Large intestine (tissue), 3 donors: ENCODE data around the gene ACSS1. TPM values are rescaled to one million over a fixed set of nuclear protein-coding genes. Genes with fewer than 3 reads are reported as not detected.

Experiments
- DNase-seq, 2 donors: peaks; one replicate each; pipeline versions ENCODE4 v3.0.0 to v3.0.0-alpha.2; 2013
- H3K27ac ChIP-seq: one replicate; pipeline ENCODE4 v1.5.1; 2013; ENCODE audit warnings: low read length
- H3K27me3 ChIP-seq: 2 replicates; pipeline ENCODE4 v1.6.1; 2013; ENCODE audit warnings: low read length; ENCODE audit not compliant: control insufficient read depth, insufficient read depth
- H3K36me3 ChIP-seq: 2 replicates; pipeline ENCODE4 v1.6.1; 2013; ENCODE audit warnings: low read length; ENCODE audit not compliant: control insufficient read depth, insufficient read depth
- H3K4me1 ChIP-seq: one replicate; pipeline ENCODE4 v1.6.1; 2013; ENCODE audit warnings: low read length; ENCODE audit not compliant: control insufficient read depth, insufficient read depth
- H3K4me3 ChIP-seq: one replicate; pipeline ENCODE4 v1.5.1; 2013; ENCODE audit warnings: low read length
- H3K9me3 ChIP-seq: one replicate; pipeline ENCODE4 v1.6.1; 2013; ENCODE audit warnings: mild to moderate bottlenecking, low read depth, low read length, moderate library complexity; ENCODE audit not compliant: control insufficient read depth
- WGBS: methylation state at CpG from one replicate; pipeline ENCODE4 v1.1.5; 2013; ENCODE audit warnings: low lambda C conversion rate; ENCODE audit not compliant: insufficient coverage; 5-methylcytosine and 5-hydroxymethylcytosine counted together
- polyA plus RNA-seq: library from polyadenylated mRNA; unstranded; fragments of 120-200 nt; gene quantifications from one replicate; pipeline ENCODE4 v1.2.1, GENCODE V29; 2013

The ACSS1 gene
- polyA plus RNA-seq, 1 donor, result 102 TPM

GRCh38 chr20:25053255-25054031 lies 4.5 kb downstream of the ACSS1 start:
- Histone ChIP-seq H3K9me3 (no peaks in the 10 kb centered on the region), H3K4me3 (no peak overlapping the region), H3K4me1 (peaks cover 47% of the 10 kb centered on the region), H3K27ac (peak overlapping the region; percentile 97), H3K27me3 (no peaks in the 10 kb centered on the region), H3K36me3 (peaks cover 28% of the 10 kb centered on the region)
- DNase-seq, result peak in 1 of 2 donors; percentile 38
- WGBS, result no CpG with 5 or more reads among the region's 11 CpGs

DNA sequence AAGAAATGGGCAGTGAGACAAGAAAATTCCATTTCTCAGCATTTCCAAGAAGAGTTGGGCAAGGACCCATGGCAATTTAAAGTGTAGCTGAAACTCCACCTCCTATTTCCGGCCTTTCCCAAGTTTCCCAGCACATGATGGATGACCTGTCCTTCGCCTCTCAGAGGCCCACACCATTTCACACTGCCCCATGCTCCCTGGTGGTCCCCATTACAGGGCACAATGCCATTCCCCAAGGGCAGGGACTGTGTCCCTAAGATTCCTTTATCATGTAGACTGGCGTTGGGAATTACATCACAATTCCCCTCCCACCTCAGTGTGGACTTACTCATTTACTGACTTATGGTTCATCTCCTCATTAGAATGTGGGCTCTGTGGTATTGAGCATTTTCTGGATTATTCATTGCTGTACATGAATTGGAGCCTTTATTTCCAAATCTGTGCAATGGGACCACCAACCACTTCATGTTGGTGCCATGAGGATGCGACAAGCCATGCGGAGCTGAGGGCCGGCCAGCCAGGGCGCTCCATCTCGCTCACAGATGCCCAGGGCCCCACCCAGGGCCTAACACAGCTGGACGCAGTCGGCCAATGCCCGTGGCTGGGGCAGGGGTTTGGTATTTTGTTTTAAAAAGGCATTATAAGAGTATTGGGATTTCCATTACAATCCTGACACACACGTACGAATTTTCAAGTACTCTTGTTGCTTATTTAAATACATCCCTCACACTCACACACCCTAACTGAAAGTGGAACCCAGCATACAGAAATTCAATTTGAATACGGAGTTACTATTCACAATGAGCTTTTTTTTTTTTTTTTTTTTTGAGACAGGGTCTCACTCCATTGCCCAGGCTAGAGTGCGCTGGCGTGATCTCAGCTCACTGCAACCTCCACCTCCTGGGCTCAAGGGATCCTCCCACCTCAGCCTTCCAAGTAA lies 5.4 kb downstream of the ACSS1 start:
- peaks cover 45% of the 10 kb centered on the region for H3K4me1 ChIP-seq
- DNase-seq, result peak; percentile 52 to 55
- peak overlapping the region; percentile 97 for H3K27ac ChIP-seq
- H3K4me3 ChIP-seq, result no peak overlapping the region
- peaks cover 38% of the 10 kb centered on the region for H3K36me3 ChIP-seq
- no peaks in the 10 kb centered on the region for H3K27me3 ChIP-seq
- no peaks in the 10 kb centered on the region for H3K9me3 ChIP-seq
- no CpG with 5 or more reads among the region's 16 CpGs for WGBS

DNA sequence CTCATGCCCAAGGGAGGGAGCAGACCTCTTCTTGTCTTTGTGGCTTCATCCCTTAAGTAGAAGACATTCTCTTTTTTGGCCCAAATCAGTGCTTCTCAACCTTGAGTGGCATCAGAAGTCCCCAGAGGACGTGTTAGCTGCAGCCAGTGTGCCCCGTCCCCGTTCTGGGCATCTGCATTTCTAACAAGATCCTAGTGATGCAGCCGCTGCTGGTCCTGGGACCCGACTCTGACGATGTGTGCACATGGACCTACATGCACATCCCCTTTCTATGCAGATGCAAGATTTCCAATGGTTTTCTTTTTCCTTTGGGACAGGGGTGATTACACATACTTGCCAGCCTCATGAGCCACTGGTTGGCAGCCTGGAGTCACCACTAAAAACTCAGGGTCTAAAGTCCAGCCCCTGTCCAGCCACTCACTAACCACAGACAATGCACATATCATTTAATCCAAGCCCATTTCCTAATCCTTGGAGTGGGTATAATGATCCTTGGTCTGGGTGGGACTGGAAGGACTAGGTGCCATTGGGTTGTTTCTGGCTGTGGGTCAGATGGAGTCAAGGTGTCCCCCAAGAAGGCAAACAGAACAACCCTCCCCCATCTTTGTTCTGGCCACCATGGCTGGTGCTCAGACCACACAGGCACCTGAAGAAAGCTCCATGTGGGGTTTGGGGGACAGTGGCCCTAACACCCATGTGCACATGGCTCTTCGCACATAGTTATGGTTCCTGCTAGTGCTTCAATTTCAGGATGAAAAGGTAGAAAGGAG lies 6.4 kb downstream of the ACSS1 start:
- H3K27ac ChIP-seq, result peak overlapping the region; percentile 30

DNA sequence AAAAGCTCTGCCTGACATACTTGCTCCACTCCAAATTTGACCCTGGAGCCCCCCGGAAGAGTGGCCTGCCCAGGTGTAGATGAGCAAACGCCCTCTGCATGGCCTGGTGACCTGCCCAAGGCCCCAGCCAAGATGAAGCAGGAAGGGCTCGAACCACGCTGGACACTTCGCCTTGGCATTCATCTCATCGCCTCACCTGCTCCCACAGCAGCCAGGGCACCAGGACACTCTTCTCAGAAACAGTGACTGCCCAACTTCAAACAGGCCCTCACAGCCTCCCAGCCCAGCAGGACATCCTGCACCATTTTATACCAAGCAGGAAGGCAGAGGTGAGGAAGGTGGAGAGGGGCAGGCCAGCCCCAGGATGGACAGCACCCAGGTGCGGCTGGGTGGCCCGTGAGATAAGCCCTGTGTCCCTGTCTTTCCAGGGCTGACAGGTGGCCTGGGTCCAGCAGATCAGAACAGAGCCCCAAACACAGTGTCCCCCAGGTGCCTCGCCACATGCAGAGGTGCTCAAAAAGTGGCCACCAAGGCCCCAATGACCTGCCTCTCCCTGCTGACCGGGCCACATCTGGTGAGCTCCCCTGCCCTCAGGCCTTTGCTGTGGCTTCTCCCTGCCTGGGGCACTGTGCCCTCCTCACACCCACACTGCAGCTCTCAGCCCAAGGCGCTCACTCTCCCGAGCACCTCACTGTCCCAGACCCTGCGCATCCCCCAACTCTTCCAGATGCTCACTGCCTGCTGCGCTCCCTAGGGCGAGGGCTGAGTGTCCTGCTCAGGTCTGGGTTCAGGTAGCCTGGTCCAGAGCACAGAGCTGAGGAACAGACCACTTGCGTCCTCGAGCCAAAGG lies 7.2 kb downstream of the ACSS1 start:
- Histone ChIP-seq H3K9me3 (no peaks in the 10 kb centered on the region), H3K27ac (no peak overlapping the region), H3K4me1 (peaks cover 44% of the 10 kb centered on the region), H3K27me3 (no peaks in the 10 kb centered on the region), H3K4me3 (no peak overlapping the region), H3K36me3 (peaks cover 53% of the 10 kb centered on the region)
- DNase-seq, result no peak
- WGBS, result no CpG with 5 or more reads among the region's 17 CpGs

More for the DNA sequence above, 6.4 kb downstream of the ACSS1 start:
- peaks cover 45% of the 10 kb centered on the region for H3K4me1 ChIP-seq
- H3K36me3 ChIP-seq, result peaks cover 47% of the 10 kb centered on the region
- H3K9me3 ChIP-seq, result no peaks in the 10 kb centered on the region
- no peak overlapping the region for H3K4me3 ChIP-seq
- DNase-seq, result no peak
- 100% methylated on average over 1 of the region's 7 CpGs for WGBS
- H3K27me3 ChIP-seq, result no peaks in the 10 kb centered on the region

- no peaks in the 10 kb centered on the region for H3K9me3 ChIP-seq
- no CpG with 5 or more reads among the region's 7 CpGs for WGBS
- no peak overlapping the region for H3K27ac ChIP-seq
- no peak overlapping the region for H3K4me3 ChIP-seq
- peaks cover 37% of the 10 kb centered on the region for H3K4me1 ChIP-seq
- H3K27me3 ChIP-seq, result no peaks in the 10 kb centered on the region
- DNase-seq, result no peak
- peaks cover 53% of the 10 kb centered on the region for H3K36me3 ChIP-seq
These were observed 7.9 kb downstream of the ACSS1 start for GRCh38 chr20:25050082-25050481.

DNA sequence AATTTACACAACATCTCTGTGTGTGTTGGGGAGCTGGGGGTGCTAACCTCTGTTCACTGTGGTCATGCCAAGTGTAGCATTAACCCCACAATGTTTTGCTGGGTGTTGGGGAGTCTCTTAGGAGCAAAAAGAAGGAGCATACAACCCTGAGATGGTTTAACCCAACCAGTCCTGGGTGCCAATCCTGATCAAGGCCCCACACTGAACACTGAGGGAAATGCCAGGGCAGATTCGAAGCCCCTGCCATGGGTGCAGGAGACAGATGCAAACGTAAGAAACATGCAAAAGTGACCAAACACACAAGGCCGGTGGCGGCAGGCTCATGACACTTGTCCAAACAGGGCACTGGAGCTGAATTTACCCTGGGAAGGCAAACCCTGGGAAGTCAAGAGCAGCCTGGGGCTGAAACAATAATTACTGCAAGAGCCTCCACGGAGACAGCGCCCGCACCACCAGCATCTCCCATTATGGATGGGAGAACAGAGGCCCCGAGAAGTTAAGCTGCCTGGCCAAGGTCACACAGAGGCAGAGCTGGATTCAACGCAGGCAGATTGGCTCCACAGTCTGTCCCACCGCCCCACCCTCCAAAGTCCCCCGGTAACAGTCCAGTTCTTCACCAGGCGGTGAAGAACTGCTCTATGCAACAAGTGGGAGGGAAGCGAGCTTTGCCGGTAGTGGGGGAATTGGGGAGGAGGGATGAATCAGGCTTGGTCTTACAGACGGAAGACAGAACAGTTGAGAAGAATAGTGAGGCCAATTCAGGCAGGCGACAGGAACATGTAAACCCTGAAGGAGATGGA lies 8.5 kb downstream of the ACSS1 start:
- H3K36me3 ChIP-seq, result peaks cover 59% of the 10 kb centered on the region
- no peaks in the 10 kb centered on the region for H3K27me3 ChIP-seq
- 80% methylated on average over 4 of the region's 16 CpGs for WGBS
- no peak overlapping the region for H3K4me3 ChIP-seq
- no peaks in the 10 kb centered on the region for H3K9me3 ChIP-seq
- no peak overlapping the region for H3K27ac ChIP-seq
- peaks cover 31% of the 10 kb centered on the region for H3K4me1 ChIP-seq
- no peak for DNase-seq

DNA sequence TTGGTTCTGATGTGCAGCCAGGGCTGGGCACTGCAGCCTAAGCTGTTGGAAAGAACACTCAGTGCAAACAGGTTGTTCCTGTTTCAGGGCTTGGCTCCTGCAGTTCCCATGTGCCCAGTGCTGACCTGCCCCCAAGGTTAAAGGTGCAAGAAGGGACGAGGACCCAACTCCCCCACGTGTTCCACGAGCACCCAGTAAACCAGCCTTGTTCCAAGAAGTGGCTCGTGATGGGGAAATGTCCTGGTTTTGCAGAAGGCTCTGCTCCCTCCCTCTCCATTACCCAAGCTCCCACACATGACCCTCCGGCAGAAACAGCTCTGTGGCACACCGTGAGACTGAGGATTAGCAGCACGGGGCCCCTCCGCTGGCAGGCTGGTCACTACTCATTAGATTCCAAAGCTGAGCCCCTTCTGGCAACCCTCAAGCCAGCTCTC lies 9.4 kb downstream of the ACSS1 start:
- no peaks in the 10 kb centered on the region for H3K9me3 ChIP-seq
- peaks cover 67% of the 10 kb centered on the region for H3K36me3 ChIP-seq
- DNase-seq, result no peak
- H3K4me3 ChIP-seq, result no peak overlapping the region
- H3K4me1 ChIP-seq, result peaks cover 24% of the 10 kb centered on the region
- WGBS, result no CpG with 5 or more reads among the region's 8 CpGs
- H3K27me3 ChIP-seq, result no peaks in the 10 kb centered on the region
- no peak overlapping the region for H3K27ac ChIP-seq

GRCh38 chr20:25047766-25048165 lies 10.2 kb downstream of the ACSS1 start:
- no peak overlapping the region for H3K4me3 ChIP-seq

More at GRCh38 chr20:25047766-25048165, 10.2 kb downstream of the ACSS1 start:
- Histone ChIP-seq H3K9me3 (no peaks in the 10 kb centered on the region), H3K27ac (no peak overlapping the region), H3K4me1 (peaks cover 26% of the 10 kb centered on the region), H3K36me3 (peaks cover 67% of the 10 kb centered on the region), H3K27me3 (no peaks in the 10 kb centered on the region)
- DNase-seq, result no peak
- no CpG with 5 or more reads among the region's 13 CpGs for WGBS
